ENCODE data around the gene TBATA.

The TBATA gene

GRCh38 chr10:70757856-70758255, 27.3 kb downstream of the TBATA start:
- TF ChIP-seq CTCF (IDR thresholded peaks at IDR 0.05; ENCODE audit: control insufficient read depth, insufficient read depth, low read depth, low read length, missing control alignments), result no peak
- H3K4me3 ChIP-seq (ENCODE audit: control insufficient read depth, low read depth, low read length), result no peak overlapping the region
- DNase-seq (ENCODE audit: low read depth), result no peak

- no peak for DNase-seq (ENCODE audit: low read depth)
- H3K4me3 ChIP-seq (ENCODE audit: control insufficient read depth, low read depth, low read length), result no peak overlapping the region
- no peak for TF ChIP-seq CTCF (IDR thresholded peaks at IDR 0.05; ENCODE audit: control insufficient read depth, insufficient read depth, low read depth, low read length, missing control alignments)
Observed at GRCh38 chr10:70756700-70757360, 28.3 kb downstream of the TBATA start.

- DNase-seq (ENCODE audit: low read depth), result no peak
- no peak for TF ChIP-seq CTCF (IDR thresholded peaks at IDR 0.05; ENCODE audit: control insufficient read depth, insufficient read depth, low read depth, low read length, missing control alignments)
- no peak overlapping the region for H3K4me3 ChIP-seq (ENCODE audit: control insufficient read depth, low read depth, low read length)
Observed at GRCh38 chr10:70753841-70754621, 31.1 kb downstream of the TBATA start.

DNA sequence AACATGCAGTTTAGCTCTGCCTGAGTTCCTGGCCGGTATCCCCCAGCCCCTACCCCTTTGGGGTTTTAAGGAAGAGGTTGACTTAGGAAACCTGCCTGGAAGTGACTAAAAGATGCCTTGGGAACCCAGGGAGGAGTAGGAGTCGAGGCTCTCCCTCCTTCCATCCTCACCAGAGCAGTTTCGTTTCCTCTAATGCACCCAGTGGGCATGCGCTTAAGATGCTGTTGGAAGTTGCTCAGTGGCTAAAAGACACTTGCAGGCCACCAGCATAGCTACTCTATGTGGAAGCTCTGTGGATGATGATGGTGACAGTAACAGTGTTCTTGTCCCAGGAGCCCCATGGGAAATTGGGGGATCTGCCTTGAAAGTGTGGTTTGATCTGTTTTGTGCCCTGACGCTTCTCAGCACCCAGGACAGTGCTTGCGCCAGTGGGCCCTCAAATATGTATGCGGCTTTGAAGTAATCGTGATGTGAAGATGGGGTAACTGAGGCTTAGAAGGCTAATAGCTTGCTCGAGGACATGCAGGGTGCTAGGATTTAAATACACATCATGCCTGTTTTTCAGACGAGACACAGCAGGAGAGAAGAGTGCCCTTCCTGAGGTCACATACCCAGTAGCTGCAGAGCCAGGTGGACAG, 32.0 kb downstream of the TBATA start:
- H3K4me3 ChIP-seq (ENCODE audit: control insufficient read depth, low read depth, low read length), result no peak overlapping the region
- no peak for DNase-seq (ENCODE audit: low read depth)
- TF ChIP-seq CTCF (IDR thresholded peaks at IDR 0.05; ENCODE audit: control insufficient read depth, insufficient read depth, low read depth, low read length, missing control alignments), result no peak

DNA sequence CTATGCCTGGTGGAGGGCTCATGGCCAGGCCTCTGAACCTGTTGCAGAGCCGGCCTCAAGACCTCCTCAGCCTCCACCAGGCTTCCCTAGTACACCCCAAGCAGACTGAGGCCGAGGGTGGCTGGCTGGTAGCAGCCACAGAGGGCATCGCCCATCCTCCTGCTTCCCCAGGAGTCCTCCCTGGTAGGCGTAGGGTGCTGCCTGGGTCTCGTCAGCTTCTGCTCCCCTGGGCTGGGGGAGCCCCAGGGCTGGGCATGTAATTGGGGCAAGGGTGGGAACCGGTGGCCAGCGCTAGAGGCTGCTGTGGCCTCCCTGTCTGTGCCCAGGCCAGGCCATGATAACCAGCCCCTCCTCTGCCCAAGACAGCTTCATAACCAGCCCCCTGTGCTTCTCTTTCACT, 32.6 kb downstream of the TBATA start:
- no peak overlapping the region for H3K4me3 ChIP-seq (ENCODE audit: control insufficient read depth, low read depth, low read length)
- no peak for DNase-seq (ENCODE audit: low read depth)
- no peak for TF ChIP-seq CTCF (IDR thresholded peaks at IDR 0.05; ENCODE audit: control insufficient read depth, insufficient read depth, low read depth, low read length, missing control alignments)

GRCh38 chr10:70751991-70752390, 33.2 kb downstream of the TBATA start:
- TF ChIP-seq CTCF (IDR thresholded peaks at IDR 0.05; ENCODE audit: control insufficient read depth, insufficient read depth, low read depth, low read length, missing control alignments), result no peak
- H3K4me3 ChIP-seq (ENCODE audit: control insufficient read depth, low read depth, low read length), result no peak overlapping the region
- DNase-seq (ENCODE audit: low read depth), result no peak

All from AG09309 (cell line).